Trophoblast cell (in vitro differentiated cells and primary cell): ENCODE measurements around the gene DCLK2.

Experiments used
- DNase-seq, 2 donors: peaks; one replicate each; pipeline ENCODE4 v3.0.0-alpha.2; 2016
- H2AFZ ChIP-seq: 2 replicates; pipeline ENCODE4 v1.6.1; 2013; ENCODE audit warnings: low read length, moderate library complexity, mild to moderate bottlenecking; ENCODE audit not compliant: insufficient read depth, poor library complexity
- H2AK5ac ChIP-seq: 2 replicates; pipeline ENCODE4 v1.6.1; 2013; ENCODE audit warnings: mild to moderate bottlenecking, low read length
- H2BK120ac ChIP-seq: 2 replicates; pipeline ENCODE4 v1.6.1; 2013; ENCODE audit warnings: low read length, mild to moderate bottlenecking, moderate library complexity; ENCODE audit not compliant: insufficient read depth, poor library complexity
- H2BK12ac ChIP-seq: 2 replicates; pipeline ENCODE4 v1.6.1; 2013; ENCODE audit warnings: mild to moderate bottlenecking, low read length, moderate library complexity
- H2BK5ac ChIP-seq: 2 replicates; pipeline ENCODE4 v1.6.1; 2013; ENCODE audit warnings: low read length, low read depth, moderate library complexity, mild to moderate bottlenecking; ENCODE audit not compliant: poor library complexity
- H3K14ac ChIP-seq: 2 replicates; pipeline ENCODE4 v1.6.1; 2013; ENCODE audit warnings: mild to moderate bottlenecking, low read length
- H3K18ac ChIP-seq: 2 replicates; pipeline ENCODE4 v1.6.1; 2013; ENCODE audit warnings: mild to moderate bottlenecking, low read length
- H3K23ac ChIP-seq: 2 replicates; pipeline ENCODE4 v1.6.1; 2013; ENCODE audit warnings: low read length
- H3K27ac ChIP-seq: 2 replicates; pipeline ENCODE4 v1.5.1; 2013; ENCODE audit warnings: low read depth, mild to moderate bottlenecking, inconsistent platforms, low read length, moderate library complexity
- H3K27me3 ChIP-seq: 2 replicates; pipeline ENCODE4 v1.6.1; 2013; ENCODE audit warnings: inconsistent platforms, mild to moderate bottlenecking, low read length, moderate library complexity; ENCODE audit not compliant: insufficient read depth
- H3K36me3 ChIP-seq, 2 experiments: 1 replicate in 1 of 2; 2 replicates in 1 of 2; pipeline ENCODE4 v1.6.1; 2013; ENCODE audit warnings: low read length in 2 of 2, mild to moderate bottlenecking in 2 of 2, moderate library complexity in 1 of 2; ENCODE audit not compliant: insufficient read depth in 2 of 2, control insufficient read depth in 1 of 2
- H3K4ac ChIP-seq: 2 replicates; pipeline ENCODE4 v1.6.1; 2013; ENCODE audit warnings: low read depth, mild to moderate bottlenecking, low read length, moderate library complexity
- H3K4me1 ChIP-seq, 2 experiments: 1 replicate in 1 of 2; 2 replicates in 1 of 2; pipeline ENCODE4 v1.6.1; 2013; ENCODE audit warnings: low read length in 2 of 2, mild to moderate bottlenecking in 2 of 2, moderate library complexity in 1 of 2; ENCODE audit not compliant: insufficient read depth in 2 of 2, control insufficient read depth in 1 of 2
- H3K4me2 ChIP-seq: 2 replicates; pipeline ENCODE4 v1.6.1; 2013; ENCODE audit warnings: inconsistent platforms, mild to moderate bottlenecking, low read length, moderate library complexity
- H3K4me3 ChIP-seq: 2 replicates; pipeline ENCODE4 v1.5.1; 2013; ENCODE audit warnings: mild to moderate bottlenecking, low read depth, low read length, inconsistent platforms
- H3K79me1 ChIP-seq: one replicate; pipeline ENCODE4 v1.6.1; 2013; ENCODE audit warnings: low read length
- H3K79me2 ChIP-seq: 2 replicates; pipeline ENCODE4 v1.6.1; 2013; ENCODE audit warnings: low read length, mild to moderate bottlenecking; ENCODE audit not compliant: control insufficient read depth, insufficient read depth, poor library complexity
- H3K9ac ChIP-seq: 2 replicates; pipeline ENCODE4 v1.6.1; 2013; ENCODE audit warnings: mild to moderate bottlenecking, low read length
- H3K9me3 ChIP-seq: 2 replicates; pipeline ENCODE4 v1.6.1; 2013; ENCODE audit warnings: low read depth, mild to moderate bottlenecking, control low read depth, inconsistent platforms, low read length; ENCODE audit not compliant: insufficient read depth
- H4K12ac ChIP-seq: 2 replicates; pipeline ENCODE4 v1.6.1; 2013; ENCODE audit warnings: low read depth, mild to moderate bottlenecking, low read length, moderate library complexity
- H4K8ac ChIP-seq: 2 replicates; pipeline ENCODE4 v1.6.1; 2013; ENCODE audit warnings: low read depth, mild to moderate bottlenecking, low read length, moderate library complexity
- H4K91ac ChIP-seq: one replicate; pipeline ENCODE4 v1.6.1; 2013; ENCODE audit warnings: low read depth, mild to moderate bottlenecking, low read length, moderate library complexity
- WGBS: extraction: QIAGEN DNeasy Blood & Tissue Kit; methylation state at CpG from one replicate; pipeline ENCODE4 v1.1.7; 2013; ENCODE audit warnings: missing lambda C conversion rate; ENCODE audit not compliant: insufficient read length, insufficient coverage; ENCODE audit errors: extremely low coverage; 5-methylcytosine and 5-hydroxymethylcytosine counted together

Gene DCLK2

DNA sequence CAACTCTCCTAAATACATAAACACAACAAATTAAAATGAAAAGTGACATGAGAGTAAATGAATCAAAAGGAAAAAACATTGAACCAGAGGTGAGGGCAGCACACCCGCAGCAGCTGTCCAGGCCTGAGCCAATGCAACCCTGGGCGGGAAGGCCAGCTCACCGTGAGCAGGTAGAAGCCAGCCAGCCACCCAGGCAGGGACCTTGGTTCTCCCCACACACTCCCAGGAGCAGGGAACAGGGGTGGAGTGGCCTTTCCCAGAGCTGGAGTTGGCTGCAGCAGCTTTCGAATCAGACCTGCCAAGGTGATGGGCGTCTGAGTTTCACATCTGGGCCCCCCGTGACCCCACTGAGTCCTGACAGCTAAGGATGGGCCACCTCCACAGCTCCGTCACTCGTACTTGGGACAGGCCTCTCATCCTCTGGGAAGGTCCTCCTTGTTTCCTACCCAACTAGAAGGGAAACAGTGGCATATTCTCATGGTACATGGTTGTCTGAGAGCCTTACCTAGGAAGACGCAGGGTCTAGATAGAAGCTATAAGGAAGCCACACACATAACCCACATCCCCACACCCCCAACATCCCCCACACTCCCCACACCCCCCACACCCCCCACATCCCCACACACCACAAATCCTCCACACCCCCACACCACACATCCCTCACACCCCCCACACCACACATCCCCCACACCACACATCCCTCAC lies 172.2 kb downstream of the DCLK2 start:
- H3K4me1 ChIP-seq = no peaks in the 10 kb centered on the region
- no peaks in the 10 kb centered on the region for H3K79me1 ChIP-seq
- no peak overlapping the region for H3K27ac ChIP-seq
- H3K18ac ChIP-seq = no peak overlapping the region
- WGBS = no CpG with 5 or more reads among the region's 9 CpGs
- H3K36me3 ChIP-seq = no peaks in the 10 kb centered on the region
- H3K14ac ChIP-seq = no peak overlapping the region
- no peak overlapping the region for H2AFZ ChIP-seq
- no peak overlapping the region for H2AK5ac ChIP-seq
- no peak overlapping the region for H3K23ac ChIP-seq
- H3K27me3 ChIP-seq = no peaks in the 10 kb centered on the region
- no peak overlapping the region for H2BK120ac ChIP-seq
- H3K4me3 ChIP-seq = no peak overlapping the region
- H3K9me3 ChIP-seq = peaks cover 5% of the 10 kb centered on the region
- H4K12ac ChIP-seq = no peak overlapping the region
- no peak overlapping the region for H2BK12ac ChIP-seq
- no peak overlapping the region for H3K4ac ChIP-seq
- H2BK5ac ChIP-seq = no peak overlapping the region
- DNase-seq = no peak
- H3K9ac ChIP-seq = no peak overlapping the region
- no peaks in the 10 kb centered on the region for H3K79me2 ChIP-seq
- H4K8ac ChIP-seq = no peak overlapping the region
- H4K91ac ChIP-seq = no peak overlapping the region
- H3K4me2 ChIP-seq = no peak overlapping the region

DNA sequence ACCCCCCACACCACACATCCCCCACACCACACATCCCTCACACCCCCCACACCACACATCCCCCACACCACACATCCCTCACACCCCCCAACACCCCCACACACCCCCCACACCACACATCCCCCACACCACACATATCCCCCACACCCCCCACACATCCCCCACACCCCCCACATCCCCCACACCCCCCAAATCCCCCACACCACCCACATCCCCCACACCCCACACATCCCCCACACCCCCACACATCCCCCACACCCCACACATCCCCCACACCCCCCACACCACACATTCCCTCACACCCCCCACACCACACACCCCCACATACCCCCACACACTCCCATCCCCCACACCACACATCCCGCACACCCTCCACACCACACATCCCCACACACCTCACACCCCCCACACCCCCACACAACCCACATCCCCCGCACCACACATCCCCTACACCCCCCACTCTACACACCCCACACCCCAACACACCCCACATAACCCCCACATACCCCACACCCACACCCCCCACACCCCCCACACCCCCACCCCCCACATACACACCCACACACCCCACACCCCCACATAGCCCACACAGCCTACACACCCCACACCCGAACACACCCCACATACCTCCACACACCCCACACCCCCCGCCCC lies 172.9 kb downstream of the DCLK2 start:
- no peaks in the 10 kb centered on the region for H3K79me1 ChIP-seq
- H3K4ac ChIP-seq = no peak overlapping the region
- H2BK12ac ChIP-seq = no peak overlapping the region
- no peak overlapping the region for H3K9ac ChIP-seq
- H4K91ac ChIP-seq = no peak overlapping the region
- no peaks in the 10 kb centered on the region for H3K4me1 ChIP-seq
- H3K14ac ChIP-seq = no peak overlapping the region
- no peak overlapping the region for H2BK5ac ChIP-seq
- peaks cover 5% of the 10 kb centered on the region for H3K9me3 ChIP-seq
- H3K23ac ChIP-seq = no peak overlapping the region
- H3K27me3 ChIP-seq = no peaks in the 10 kb centered on the region
- H3K18ac ChIP-seq = no peak overlapping the region
- no peak overlapping the region for H3K4me3 ChIP-seq
- H2AK5ac ChIP-seq = no peak overlapping the region
- no peaks in the 10 kb centered on the region for H3K79me2 ChIP-seq
- H2AFZ ChIP-seq = no peak overlapping the region
- no peak overlapping the region for H3K4me2 ChIP-seq
- no peak overlapping the region for H4K8ac ChIP-seq
- H2BK120ac ChIP-seq = no peak overlapping the region
- no peaks in the 10 kb centered on the region for H3K36me3 ChIP-seq
- DNase-seq = no peak
- no peak overlapping the region for H4K12ac ChIP-seq
- H3K27ac ChIP-seq = no peak overlapping the region
- WGBS = 100% methylated on average over 1 of the region's 4 CpGs

DNA sequence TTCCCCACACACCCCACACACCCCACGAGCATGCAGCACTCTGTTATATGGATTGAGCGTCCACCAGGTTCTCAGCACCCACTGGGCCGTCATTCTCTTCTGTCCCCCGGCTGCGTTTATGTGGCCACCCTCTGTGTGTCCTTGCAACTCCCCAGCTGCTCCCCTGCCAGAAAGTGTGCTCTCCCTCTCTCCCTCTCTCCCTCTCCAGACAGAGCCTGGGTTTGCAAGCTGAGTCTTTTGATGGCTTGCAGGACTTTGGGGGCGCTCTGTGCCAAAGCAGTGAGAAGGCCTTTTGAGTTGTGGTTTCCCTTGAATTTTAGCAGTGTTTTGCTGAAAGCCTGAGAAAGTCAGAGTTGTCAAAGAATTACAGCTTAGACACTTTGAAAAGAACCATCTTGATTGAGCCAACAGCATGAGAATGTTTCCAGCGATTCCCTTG lies 173.5 kb downstream of the DCLK2 start:
- WGBS = 100% methylated on average over 1 of the region's 7 CpGs
- no peak overlapping the region for H4K8ac ChIP-seq
- no peak overlapping the region for H3K4me2 ChIP-seq

DNA sequence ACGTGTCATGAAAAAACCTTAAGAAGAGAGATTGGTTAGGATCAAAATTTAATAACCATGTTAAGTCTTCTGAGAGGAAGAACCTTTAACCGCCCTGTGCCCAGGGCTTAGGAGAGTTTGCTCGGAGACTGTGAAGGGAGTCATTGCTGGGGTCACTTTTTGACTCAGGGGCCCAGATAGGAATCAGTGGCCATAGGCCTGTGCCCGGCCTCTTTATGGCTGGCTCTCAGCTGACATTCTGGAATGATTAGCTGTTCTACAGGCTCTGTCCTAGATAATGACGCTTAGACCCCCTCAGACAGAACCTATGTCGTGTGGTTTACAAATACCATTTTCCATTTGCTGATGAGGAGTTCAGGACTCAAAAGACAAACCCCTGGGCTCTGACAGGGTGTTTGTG lies 174.1 kb downstream of the DCLK2 start:
- Histone ChIP-seq H4K12ac (no peak overlapping the region), H3K79me1 (no peaks in the 10 kb centered on the region), H3K4me3 (no peak overlapping the region), H4K91ac (no peak overlapping the region), H3K9me3 (peaks cover 5% of the 10 kb centered on the region), H3K23ac (no peak overlapping the region), H3K4me1 (peaks cover 0 to 2% of the 10 kb centered on the region in 2 experiments), H2BK12ac (no peak overlapping the region), H3K27ac (no peak overlapping the region), H3K4me2 (no peak overlapping the region), H2AFZ (no peak overlapping the region), H3K9ac (no peak overlapping the region), H2BK5ac (no peak overlapping the region), H2BK120ac (no peak overlapping the region), H3K27me3 (no peaks in the 10 kb centered on the region), H3K79me2 (no peaks in the 10 kb centered on the region), H3K36me3 (no peaks in the 10 kb centered on the region), H4K8ac (no peak overlapping the region), H2AK5ac (no peak overlapping the region), H3K18ac (no peak overlapping the region), H3K4ac (no peak overlapping the region), H3K14ac (no peak overlapping the region)
- WGBS = no CpG with 5 or more reads among the region's 6 CpGs
- no peak for DNase-seq

More for the DNA sequence above, 173.5 kb downstream of the DCLK2 start:
- peak in 1 of 2 donors; percentile 15 for DNase-seq
- Histone ChIP-seq H3K23ac (no peak overlapping the region), H4K12ac (no peak overlapping the region), H3K18ac (no peak overlapping the region), H3K36me3 (no peaks in the 10 kb centered on the region), H3K27ac (no peak overlapping the region), H3K9ac (no peak overlapping the region), H2BK120ac (no peak overlapping the region), H3K4me3 (no peak overlapping the region), H2BK5ac (no peak overlapping the region), H4K91ac (no peak overlapping the region), H3K79me1 (no peaks in the 10 kb centered on the region), H2AFZ (no peak overlapping the region), H3K79me2 (no peaks in the 10 kb centered on the region), H2BK12ac (no peak overlapping the region), H3K14ac (no peak overlapping the region), H3K9me3 (peaks cover 5% of the 10 kb centered on the region), H2AK5ac (no peak overlapping the region), H3K4ac (no peak overlapping the region), H3K27me3 (no peaks in the 10 kb centered on the region), H3K4me1 (no peaks in the 10 kb centered on the region)
